HEK293 (cell line): Measurements from ENCODE around the gene PTPRK.

Experiments used
- CTCF ChIA-PET: fragments of 350-600 bp; formaldehyde crosslinking; extraction: SDS; loops from one replicate; lab custom pipeline; 2021; ENCODE audit warnings: antibody characterized with exemption; lab: Yijun Ruan, JAX
- POLR2A ChIA-PET: fragments of 300-600 bp; formaldehyde crosslinking; extraction: SDS; loops from one replicate; lab custom pipeline; 2020; ENCODE audit warnings: antibody characterized with exemption, inconsistent platforms; lab: Yijun Ruan, JAX
- H3K27ac ChIP-seq: fragments of 200-500 bp; sonication (Bioruptor generic); 2 replicates; pipeline ENCODE4 v1.5.1; 2014; ENCODE audit warnings: low read depth, low read length, control low read depth, inconsistent platforms; ENCODE audit errors: extremely low read depth
- H3K36me3 ChIP-seq, 2 experiments: fragments of 200-500 bp in 1 of 2; sonication (Bioruptor generic) in 1 of 2; 1 replicate in 1 of 2; 2 replicates in 1 of 2; pipeline ENCODE4 v1.5.1; 2014 to 2017; ENCODE audit warnings: inconsistent platforms in 2 of 2, low read length in 2 of 2; ENCODE audit not compliant: control insufficient read depth in 2 of 2, insufficient read depth in 1 of 2
- H3K4me1 ChIP-seq: fragments of 200-500 bp; sonication (Bioruptor generic); 2 replicates; pipeline ENCODE4 v1.5.1; 2014; ENCODE audit warnings: mild to moderate bottlenecking, low read length, inconsistent platforms; ENCODE audit not compliant: control insufficient read depth, insufficient read depth
- H3K4me3 ChIP-seq: 2 replicates; pipeline ENCODE4 v1.5.1; 2011; ENCODE audit warnings: low read depth, mild to moderate bottlenecking, control low read depth, low read length, moderate library complexity
- H3K9me3 ChIP-seq: fragments of 200-500 bp; sonication (Bioruptor generic); 2 replicates; pipeline ENCODE4 v1.5.1; 2014; ENCODE audit warnings: low read depth, low read length, inconsistent platforms; ENCODE audit not compliant: control insufficient read depth, insufficient read depth
- BCL11A ChIP-seq: fragments of 450-650 bp; formaldehyde crosslinking; IDR thresholded peaks from 2 replicates; pipeline ENCODE4 v1.5.1; 2016; ENCODE audit warnings: low read depth, missing biosample characterization, missing genetic modification characterization
- GFI1B ChIP-seq: fragments of 450-650 bp; formaldehyde crosslinking; IDR thresholded peaks from 2 replicates; pipeline ENCODE4 v1.5.1; 2016; ENCODE audit warnings: missing biosample characterization, missing genetic modification characterization
- INSM2 ChIP-seq: fragments of 450-650 bp; formaldehyde crosslinking; IDR thresholded peaks from 2 replicates; pipeline ENCODE4 v1.5.1; 2016; ENCODE audit warnings: missing biosample characterization, missing genetic modification characterization
- REST ChIP-seq: fragments of 450-650 bp; formaldehyde crosslinking; IDR thresholded peaks from 2 replicates; pipeline ENCODE4 v1.5.1; 2016; ENCODE audit warnings: missing biosample characterization, missing genetic modification characterization
- ZBTB17 ChIP-seq: fragments of 450-650 bp; formaldehyde crosslinking; IDR thresholded peaks from 2 replicates; pipeline ENCODE4 v1.5.1; 2016; ENCODE audit warnings: missing biosample characterization, missing genetic modification characterization
- ZBTB21 ChIP-seq: fragments of 450-650 bp; formaldehyde crosslinking; IDR thresholded peaks from 2 replicates; pipeline ENCODE4 v1.5.1; 2017; ENCODE audit warnings: missing biosample characterization, missing genetic modification characterization
- ZFP3 ChIP-seq: fragments of 450-650 bp; formaldehyde crosslinking; IDR thresholded peaks from 2 replicates; pipeline ENCODE4 v1.5.1; 2016; ENCODE audit warnings: low read depth, missing biosample characterization, missing genetic modification characterization
- ZIC2 ChIP-seq: fragments of 450-650 bp; formaldehyde crosslinking; IDR thresholded peaks from 2 replicates; pipeline ENCODE4 v1.5.1; 2016; ENCODE audit warnings: missing biosample characterization, missing genetic modification characterization
- ZNF112 ChIP-seq: fragments of 450-650 bp; formaldehyde crosslinking; IDR thresholded peaks from 2 replicates; pipeline ENCODE4 v1.5.0; 2017; ENCODE audit warnings: missing biosample characterization, missing genetic modification characterization
- ZNF133 ChIP-seq: fragments of 450-650 bp; formaldehyde crosslinking; IDR thresholded peaks from 2 replicates; pipeline ENCODE4 v1.5.1; 2016; ENCODE audit warnings: missing biosample characterization, missing genetic modification characterization
- ZNF239 ChIP-seq: fragments of 450-650 bp; formaldehyde crosslinking; IDR thresholded peaks from 2 replicates; pipeline ENCODE4 v1.5.1; 2016; ENCODE audit warnings: missing biosample characterization, missing genetic modification characterization
- ZNF24 ChIP-seq: fragments of 450-650 bp; formaldehyde crosslinking; IDR thresholded peaks from 2 replicates; pipeline ENCODE4 v1.5.1; 2016; ENCODE audit warnings: missing biosample characterization, missing genetic modification characterization
- ZNF311 ChIP-seq: fragments of 450-650 bp; formaldehyde crosslinking; IDR thresholded peaks from 2 replicates; pipeline ENCODE4 v1.5.1; 2017; ENCODE audit warnings: missing biosample characterization, missing genetic modification characterization, borderline replicate concordance
- ZNF341 ChIP-seq: fragments of 450-650 bp; formaldehyde crosslinking; IDR thresholded peaks from 2 replicates; pipeline ENCODE4; 2016; ENCODE audit warnings: low read depth, missing biosample characterization, missing genetic modification characterization
- ZNF404 ChIP-seq: fragments of 450-650 bp; formaldehyde crosslinking; IDR thresholded peaks from 2 replicates; pipeline ENCODE4 v1.5.1; 2017; ENCODE audit warnings: missing biosample characterization, missing genetic modification characterization
- ZNF501 ChIP-seq: fragments of 450-650 bp; formaldehyde crosslinking; IDR thresholded peaks from 2 replicates; pipeline ENCODE4 v1.5.1; 2016; ENCODE audit warnings: missing biosample characterization, missing genetic modification characterization
- ZNF654 ChIP-seq: fragments of 450-650 bp; formaldehyde crosslinking; IDR thresholded peaks from 2 replicates; pipeline ENCODE4 v1.5.1; 2016; ENCODE audit warnings: low read depth, missing biosample characterization, missing genetic modification characterization
- ZNF692 ChIP-seq: fragments of 450-650 bp; formaldehyde crosslinking; IDR thresholded peaks from 2 replicates; pipeline ENCODE4 v1.5.1; 2016; ENCODE audit warnings: missing biosample characterization, missing genetic modification characterization
- ZNF704 ChIP-seq: fragments of 450-650 bp; formaldehyde crosslinking; IDR thresholded peaks from 2 replicates; pipeline ENCODE4 v1.5.1; 2016; ENCODE audit warnings: missing biosample characterization, missing genetic modification characterization
- ZNF707 ChIP-seq: fragments of 450-650 bp; formaldehyde crosslinking; IDR thresholded peaks from 2 replicates; pipeline ENCODE4 v1.5.1; 2016; ENCODE audit warnings: missing biosample characterization, missing genetic modification characterization
- ZSCAN5A ChIP-seq: fragments of 450-650 bp; formaldehyde crosslinking; IDR thresholded peaks from 2 replicates; pipeline ENCODE4 v1.5.1; 2016; ENCODE audit warnings: missing biosample characterization, missing genetic modification characterization
- ZXDB ChIP-seq: fragments of 450-650 bp; formaldehyde crosslinking; IDR thresholded peaks from 2 replicates; pipeline ENCODE4 v1.5.1; 2016; ENCODE audit warnings: missing biosample characterization, missing genetic modification characterization

PTPRK gene

GRCh38 chr6:128520436-128521281, at the start of gene PTPRK (continued):
- TF ChIP-seq ZNF692 (tag by site-specific recombination) (peak; percentile 54; the same call in 1 of the 2 replicates), ZNF341 (peak; percentile 61; the same call in 1 of the 2 replicates), ZNF707 (tag by site-specific recombination) (no peak), ZBTB17 (tag by site-specific recombination) (peak; percentile 89)

GRCh38 chr6:128567029-128567428, 46.6 kb upstream of the PTPRK start:
- TF ChIP-seq ZNF112 (tag by site-specific recombination) = no peak
- no peak for TF ChIP-seq BCL11A (tag by site-specific recombination)
- no peak for TF ChIP-seq ZNF501
- TF ChIP-seq ZIC2 (tag by site-specific recombination) = no peak
- no peak for TF ChIP-seq ZNF133
- no peak for TF ChIP-seq ZFP3 (tag by site-specific recombination)
- TF ChIP-seq ZBTB21 (tag by site-specific recombination) = no peak
- H3K4me3 ChIP-seq = no peak overlapping the region
- no peak overlapping the region for H3K27ac ChIP-seq
- H3K9me3 ChIP-seq = no peaks in the 10 kb centered on the region
- POLR2A ChIA-PET = no interaction called here
- no peaks in the 10 kb centered on the region for H3K36me3 ChIP-seq
- H3K4me1 ChIP-seq = peaks cover 10% of the 10 kb centered on the region; the same call in 1 of the 2 replicates
- CTCF ChIA-PET = no interaction called here

- no peaks in the 10 kb centered on the region for H3K9me3 ChIP-seq
- no peak overlapping the region for H3K4me3 ChIP-seq
- H3K27ac ChIP-seq = no peak overlapping the region
- ChIA-PET POLR2A (no interaction called here), CTCF (interaction anchor here (0.6 to 1.2 kb wide), 4 partner anchors 8 to 117 kb away, joined by 3 to 4 read pairs (median 3); no protein-coding TSS in a partner anchor)
- H3K4me1 ChIP-seq = peaks cover 6% of the 10 kb centered on the region; the same call in 1 of the 2 replicates
- H3K36me3 ChIP-seq = no peaks in the 10 kb centered on the region
- TF ChIP-seq REST (tag by site-specific recombination) = no peak
- no peak for TF ChIP-seq ZNF311 (tag by site-specific recombination)
- no peak for TF ChIP-seq ZNF133
- no peak for TF ChIP-seq GFI1B (tag by site-specific recombination)
- TF ChIP-seq ZXDB (tag by site-specific recombination) = no peak
- TF ChIP-seq ZNF24 = no peak
- no peak for TF ChIP-seq ZNF239 (tag by site-specific recombination)
- TF ChIP-seq ZNF404 (tag by site-specific recombination) = no peak
- no peak for TF ChIP-seq ZNF654
- no peak for TF ChIP-seq INSM2 (tag by site-specific recombination)
- no peak for TF ChIP-seq ZSCAN5A (tag by site-specific recombination)
- no peak for TF ChIP-seq ZNF704 (tag by site-specific recombination)
Observed at GRCh38 chr6:128560966-128561365, 40.6 kb upstream of the PTPRK start.
